Cardiac fibroblast (primary cell): Measurements from ENCODE around the gene HMBS.
A peak's percentile ranks its signal among the peaks of the same experiment; 100 is the strongest.

Source experiments
- DNase-seq, 2 donors: peaks; one replicate each; pipeline versions ENCODE4 v3.0.0 to v3.0.0-alpha.2; 2010; ENCODE audit warnings: low read depth in 2 of 2
- H3K4me3 ChIP-seq, 2 donors: replicated peaks in 1 of 2; 1 replicate in 1 of 2; 2 replicates in 1 of 2; pipeline ENCODE4 v1.5.1; 2011; ENCODE audit warnings: low read depth in 2 of 2, low read length in 2 of 2, mild to moderate bottlenecking in 2 of 2, moderate library complexity in 1 of 2
- TF ChIP-seq, protein P1 (sequence below): IDR thresholded peaks from one replicate; pipeline ENCODE4 v1.5.1; 2011; ENCODE audit warnings: low read depth, mild to moderate bottlenecking, low read length, inconsistent platforms

Gene HMBS

DNA sequence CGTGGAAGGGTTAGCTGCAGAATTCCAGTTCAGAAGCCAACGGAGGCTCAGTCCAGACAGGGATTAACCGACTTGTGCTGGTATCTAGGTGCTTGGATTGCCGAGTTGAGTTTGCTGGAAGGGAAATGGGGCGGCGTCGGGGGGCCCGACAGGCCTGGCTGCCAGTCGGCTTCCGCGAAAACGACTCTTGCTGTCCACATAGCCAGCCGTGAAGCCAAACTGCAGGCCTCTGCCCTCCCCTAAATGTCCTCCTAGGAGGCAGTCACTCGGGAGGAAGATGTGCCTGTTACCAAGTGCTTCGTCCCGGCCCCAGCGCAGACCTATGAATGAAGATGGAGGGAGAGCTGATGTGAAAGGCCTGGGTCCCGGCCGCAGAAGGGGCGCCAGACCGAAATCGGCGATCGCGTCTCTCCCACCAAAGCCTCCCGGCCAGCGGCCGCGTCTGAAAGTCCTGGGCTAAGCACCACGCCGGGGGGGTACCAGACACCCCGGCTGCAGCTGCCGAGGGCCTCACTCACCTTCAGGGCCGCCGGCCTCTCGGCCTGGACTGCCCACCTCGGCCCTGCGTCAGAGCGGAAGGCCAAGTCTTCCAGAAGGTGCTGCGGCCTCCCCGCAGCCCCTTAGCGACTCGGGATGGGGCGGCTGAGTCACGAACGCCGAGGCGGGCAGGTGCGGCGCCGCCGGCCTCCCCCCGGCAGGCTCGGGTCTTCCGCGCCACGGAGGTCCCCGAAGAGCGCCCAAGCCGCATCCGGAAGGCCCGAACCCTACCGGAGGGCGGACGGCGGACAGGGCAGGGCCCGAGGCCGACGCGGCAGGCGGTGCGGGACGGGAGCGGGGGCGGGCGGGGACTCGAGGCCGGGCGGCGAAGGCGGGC lies 9.5 kb downstream of the HMBS start:
- TF ChIP-seq, protein P1, sequence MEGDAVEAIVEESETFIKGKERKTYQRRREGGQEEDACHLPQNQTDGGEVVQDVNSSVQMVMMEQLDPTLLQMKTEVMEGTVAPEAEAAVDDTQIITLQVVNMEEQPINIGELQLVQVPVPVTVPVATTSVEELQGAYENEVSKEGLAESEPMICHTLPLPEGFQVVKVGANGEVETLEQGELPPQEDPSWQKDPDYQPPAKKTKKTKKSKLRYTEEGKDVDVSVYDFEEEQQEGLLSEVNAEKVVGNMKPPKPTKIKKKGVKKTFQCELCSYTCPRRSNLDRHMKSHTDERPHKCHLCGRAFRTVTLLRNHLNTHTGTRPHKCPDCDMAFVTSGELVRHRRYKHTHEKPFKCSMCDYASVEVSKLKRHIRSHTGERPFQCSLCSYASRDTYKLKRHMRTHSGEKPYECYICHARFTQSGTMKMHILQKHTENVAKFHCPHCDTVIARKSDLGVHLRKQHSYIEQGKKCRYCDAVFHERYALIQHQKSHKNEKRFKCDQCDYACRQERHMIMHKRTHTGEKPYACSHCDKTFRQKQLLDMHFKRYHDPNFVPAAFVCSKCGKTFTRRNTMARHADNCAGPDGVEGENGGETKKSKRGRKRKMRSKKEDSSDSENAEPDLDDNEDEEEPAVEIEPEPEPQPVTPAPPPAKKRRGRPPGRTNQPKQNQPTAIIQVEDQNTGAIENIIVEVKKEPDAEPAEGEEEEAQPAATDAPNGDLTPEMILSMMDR, result no peak
- peak overlapping the region; percentile 73 to 81 for H3K4me3 ChIP-seq
- DNase-seq, result peak; percentile 44 to 58

DNA sequence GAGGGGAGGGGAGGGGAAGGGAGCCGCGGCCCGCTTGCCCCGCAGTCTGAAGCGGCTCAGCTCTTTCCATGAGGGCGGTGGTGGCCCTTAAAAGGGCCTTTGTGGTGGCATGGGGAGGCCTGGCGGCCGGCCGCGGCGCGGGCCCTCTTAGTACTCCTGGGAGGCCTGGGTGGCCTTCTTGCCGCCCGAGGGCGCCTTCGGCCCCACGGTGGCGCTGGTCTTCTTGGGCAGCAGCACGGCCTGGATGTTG lies 10.1 kb downstream of the HMBS start:
- peak overlapping the region; percentile 73 to 81 for H3K4me3 ChIP-seq
- DNase-seq, result peak; percentile 86 to 89
- TF ChIP-seq, protein P1, result peak; percentile 72

DNA sequence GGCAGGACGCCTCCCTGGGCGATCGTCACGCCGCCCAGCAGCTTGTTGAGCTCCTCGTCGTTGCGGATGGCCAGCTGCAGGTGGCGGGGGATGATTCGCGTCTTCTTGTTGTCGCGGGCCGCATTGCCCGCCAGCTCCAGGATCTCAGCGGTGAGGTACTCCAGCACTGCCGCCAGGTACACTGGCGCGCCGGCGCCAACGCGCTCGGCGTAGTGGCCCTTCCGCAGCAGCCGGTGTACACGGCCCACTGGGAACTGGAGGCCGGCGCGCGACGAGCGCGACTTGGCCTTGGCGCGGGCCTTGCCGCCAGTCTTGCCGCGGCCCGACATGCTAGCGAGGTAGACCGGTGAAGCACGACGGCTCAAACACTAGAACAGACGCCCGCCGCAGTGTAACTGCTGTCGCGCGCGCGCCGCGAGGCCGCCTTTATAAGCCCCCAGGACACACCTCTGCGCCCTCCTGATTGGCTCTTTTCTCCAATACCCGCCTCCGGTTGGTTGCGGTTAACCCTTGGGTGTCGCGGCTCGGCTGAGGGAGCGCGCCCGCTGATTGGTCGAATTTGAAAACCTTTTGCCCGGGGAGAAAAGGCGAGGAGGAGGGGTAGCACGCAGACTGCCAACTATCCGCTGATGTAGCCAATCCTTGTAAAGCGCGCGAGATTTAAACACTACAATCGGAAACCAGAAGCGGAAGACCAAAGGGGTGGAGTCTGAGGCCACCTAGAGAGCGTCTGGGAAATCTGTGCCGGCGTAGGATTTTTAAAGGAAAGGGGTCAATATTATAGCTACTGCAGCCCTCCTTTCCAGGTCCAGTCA lies 10.6 kb downstream of the HMBS start:
- DNase-seq, result peak; percentile 100
- TF ChIP-seq, protein P1, result no peak
- H3K4me3 ChIP-seq, result peak overlapping the region; percentile 73 to 81

DNA sequence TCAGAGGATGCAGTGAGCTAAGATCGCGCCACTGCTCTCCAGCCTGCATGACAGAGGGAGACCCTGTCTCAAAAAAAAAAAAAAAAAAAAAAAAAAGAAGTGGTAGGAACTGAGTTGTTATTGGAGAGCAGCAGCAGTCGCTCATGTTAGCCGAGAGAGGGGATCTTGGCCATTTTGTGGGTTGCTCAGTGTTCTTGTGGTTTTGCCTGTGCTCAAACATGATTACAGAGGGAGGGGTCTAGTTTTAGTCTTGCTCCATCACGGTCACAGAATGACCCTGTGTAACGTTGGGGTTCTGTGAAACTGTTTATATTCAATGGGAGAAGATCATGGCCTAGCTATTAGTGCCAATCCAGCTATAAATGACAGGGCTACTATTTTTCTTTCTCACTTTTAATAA lies 15.0 kb downstream of the HMBS start:
- no peak overlapping the region for H3K4me3 ChIP-seq
- DNase-seq, result no peak
- TF ChIP-seq, protein P1, result no peak

DNA sequence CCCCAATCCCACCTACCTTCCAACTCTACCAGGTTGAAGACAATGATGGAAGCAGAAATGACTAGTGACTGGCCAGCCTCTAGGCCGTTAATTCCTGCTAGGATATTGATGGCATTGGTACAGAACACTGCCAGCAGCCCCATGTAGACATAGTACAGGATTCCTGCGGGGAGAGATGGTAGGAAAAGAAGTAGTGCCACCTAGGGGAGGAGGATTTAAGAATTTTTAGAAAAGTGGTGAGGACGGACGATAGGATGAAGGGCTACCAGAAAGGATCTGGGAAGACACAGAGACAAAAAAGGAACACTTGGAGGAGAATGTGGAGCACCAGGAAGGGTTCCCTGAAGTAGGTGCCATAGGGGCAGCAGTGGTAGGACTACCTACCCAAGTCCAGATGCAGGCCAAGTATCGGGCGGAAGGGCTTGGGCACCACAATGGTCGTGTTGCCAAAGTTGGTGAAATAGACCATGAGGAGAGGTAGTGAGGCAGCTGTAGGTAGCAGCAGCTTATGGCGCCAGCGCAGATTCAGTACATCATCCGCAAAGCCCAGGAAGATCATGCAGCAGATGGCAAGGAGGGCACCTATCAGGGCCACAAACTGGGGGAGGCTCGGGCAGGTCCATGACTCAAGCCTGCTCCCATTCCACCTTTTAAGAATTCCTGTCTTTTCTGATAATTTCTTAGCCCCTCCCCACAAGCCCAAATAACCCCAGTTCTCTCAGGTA lies 15.7 kb downstream of the HMBS start:
- TF ChIP-seq, protein P1, result peak; percentile 44
- DNase-seq, result peak; percentile 59 to 75

DNA sequence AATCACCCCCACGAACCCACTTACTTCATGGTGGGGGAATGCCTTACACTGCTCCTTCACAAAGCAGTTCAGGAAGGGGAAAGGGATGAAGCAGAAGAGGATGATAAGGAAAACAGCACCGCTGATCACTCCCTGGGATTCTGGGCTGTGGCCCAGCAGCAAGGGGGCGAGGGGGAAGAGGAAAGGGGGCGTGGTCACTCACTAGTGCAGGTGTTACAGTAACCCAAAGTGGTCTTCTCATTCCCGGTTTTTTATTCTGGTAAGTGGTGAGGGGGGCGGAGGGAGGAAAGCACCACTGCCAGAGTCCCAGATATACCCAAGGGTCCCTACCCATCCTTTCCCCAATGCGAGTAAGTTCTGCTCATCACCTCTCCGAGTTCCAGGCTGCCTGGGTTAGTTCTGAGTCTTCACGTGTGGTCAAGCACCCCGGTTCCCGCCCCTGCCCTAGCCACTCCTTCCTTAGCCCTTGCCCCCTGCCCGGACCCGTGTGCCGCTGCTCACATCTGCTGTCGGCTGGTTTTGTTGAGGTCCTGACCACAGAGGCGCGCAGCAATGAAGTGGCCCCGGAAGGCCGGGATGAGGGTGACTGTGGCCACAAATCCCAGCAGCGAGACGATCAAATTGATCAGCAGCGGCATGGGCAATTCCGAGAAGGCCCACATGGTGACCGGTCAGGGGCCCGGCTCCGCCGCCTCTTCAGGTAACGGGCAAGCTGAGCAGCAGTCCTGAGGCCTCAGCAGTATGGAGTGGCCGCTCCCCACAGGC lies 16.5 kb downstream of the HMBS start:
- peak overlapping the region; percentile 85 to 87 for H3K4me3 ChIP-seq
- no peak for DNase-seq
- TF ChIP-seq, protein P1, result no peak

More for the DNA sequence above, 15.7 kb downstream of the HMBS start:
- H3K4me3 ChIP-seq, result peak overlapping the region; percentile 85 to 87
